Calu3 (cell line): ENCODE measurements around the gene BDH2. TPM values are rescaled to one million over a fixed set of nuclear protein-coding genes. Genes with fewer than 3 reads are reported as not detected.
A peak's percentile ranks its signal among the peaks of the same experiment; 100 is the strongest.

Experiments
- BruUV-seq: library from RNA; stranded (reverse); fragments of 400-500 nt; replicated peaks from 2 replicates; lab custom pipeline; 2021; lab: Mats Ljungman, UMichigan
- CTCF ChIA-PET: fragments of 300-600 bp; sonication (Branson Sonifier 250); formaldehyde crosslinking; loops from one replicate; lab custom pipeline; 2022; ENCODE audit warnings: antibody characterized with exemption; lab: Charles Lee
- DNase-seq: peaks from one replicate; pipeline ENCODE4 v3.0.0; 2022
- H3K27ac Mint-ChIP-seq: one replicate; pipeline ENCODE4 v1.8.0; 2022; ENCODE audit warnings: mixed read lengths; ENCODE audit not compliant: unreplicated experiment
- H3K27me3 Mint-ChIP-seq: one replicate; pipeline ENCODE4 v1.8.0; 2022; ENCODE audit warnings: mixed read lengths; ENCODE audit not compliant: unreplicated experiment
- H3K36me3 Mint-ChIP-seq: one replicate; pipeline ENCODE4 v1.8.0; 2022; ENCODE audit warnings: mild to moderate bottlenecking, moderate library complexity, mixed read lengths; ENCODE audit not compliant: insufficient read depth, unreplicated experiment
- H3K4me1 Mint-ChIP-seq: one replicate; pipeline ENCODE4 v1.8.0; 2022; ENCODE audit warnings: mild to moderate bottlenecking, low read depth, mixed read lengths; ENCODE audit not compliant: unreplicated experiment
- H3K4me3 Mint-ChIP-seq: one replicate; pipeline ENCODE4 v1.8.0; 2022; ENCODE audit warnings: mild to moderate bottlenecking, low read depth, moderate library complexity, mixed read lengths; ENCODE audit not compliant: unreplicated experiment
- H3K9me3 Mint-ChIP-seq: one replicate; pipeline ENCODE4 v1.8.0; 2022; ENCODE audit warnings: low read depth, mixed read lengths; ENCODE audit not compliant: unreplicated experiment
- CTCF ChIP-seq: fragments of 200-600 bp; IDR thresholded peaks from one replicate; pipeline ENCODE4 v1.8.0; 2022; ENCODE audit warnings: antibody characterized with exemption; ENCODE audit not compliant: unreplicated experiment
- intact Hi-C: fragments of 100-400 bp; cut with micrococcal nuclease; formaldehyde crosslinking; loops from one replicate; pipeline ENCODE4 v1.10.0; 2022; ENCODE audit not compliant: unreplicated experiment
- total RNA-seq: library from RNA; stranded (reverse); gene quantifications from 2 replicates; pipeline ENCODE4 v1.2.3, GENCODE V29; 2022

Gene BDH2
- total RNA-seq, 1 experiment from 2014 or later = 8.1 TPM

DNA sequence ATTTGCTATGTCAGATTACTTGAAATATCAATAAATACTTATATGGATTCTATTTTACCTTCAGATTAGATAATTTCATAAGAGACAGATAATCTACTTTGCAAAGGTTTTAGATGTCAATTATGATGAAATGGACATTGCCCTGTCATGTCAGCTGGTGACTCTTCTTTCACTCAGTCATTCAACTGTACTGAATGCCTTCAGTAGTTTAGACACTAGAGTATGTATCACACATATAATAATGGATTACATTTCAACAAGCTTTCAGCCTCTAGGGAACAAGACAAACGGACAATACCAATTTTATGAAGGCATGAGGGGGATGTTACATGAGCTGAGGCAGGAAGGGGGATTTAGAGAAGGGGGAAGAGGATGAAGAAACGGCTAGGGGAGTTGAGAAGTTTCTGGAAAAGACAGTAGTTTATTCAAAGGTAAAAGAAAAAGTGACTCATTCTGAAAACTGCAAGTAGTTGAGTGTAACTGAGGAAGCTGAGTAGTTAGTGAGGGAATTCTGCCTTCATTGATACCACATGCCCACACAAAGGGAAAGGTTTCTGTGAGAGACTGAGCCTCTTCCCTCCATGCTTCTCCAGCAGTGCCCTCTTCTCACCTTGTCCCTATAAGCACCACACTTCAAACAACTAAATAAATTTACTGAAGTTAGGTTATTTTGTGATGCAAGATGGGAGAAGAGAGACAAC is 48.7 kb downstream of the BDH2 start:
- H3K36me3 Mint-ChIP-seq = no peaks in the 10 kb centered on the region
- CTCF ChIA-PET = no interaction called here
- H3K4me1 Mint-ChIP-seq = no peaks in the 10 kb centered on the region
- H3K27me3 Mint-ChIP-seq = no peaks in the 10 kb centered on the region
- intact Hi-C loops = no loop called here
- no TSS peak for BruUV-seq
- H3K27ac Mint-ChIP-seq = no peak overlapping the region
- no peaks in the 10 kb centered on the region for H3K9me3 Mint-ChIP-seq
- TF ChIP-seq CTCF = no peak
- DNase-seq = no peak
- no peak overlapping the region for H3K4me3 Mint-ChIP-seq

GRCh38 chr4:103046416-103047290 is 53.0 kb downstream of the BDH2 start:
- Mint-ChIP-seq H3K27me3 (no peaks in the 10 kb centered on the region), H3K9me3 (no peaks in the 10 kb centered on the region), H3K4me3 (no peak overlapping the region), H3K36me3 (no peaks in the 10 kb centered on the region), H3K27ac (no peak overlapping the region), H3K4me1 (no peaks in the 10 kb centered on the region)
- DNase-seq = peak; percentile 37
- CTCF ChIA-PET = interaction anchor here (0.9 kb wide), 1 partner anchor 53 kb away, joined by 3 read pairs; the partner anchor contains the start of gene BDH2
- intact Hi-C loops = loop anchor here (5.0 kb wide), 1 partner anchor 46 kb away; no protein-coding TSS in a partner anchor
- BruUV-seq = no TSS peak
- peak; percentile 38 for TF ChIP-seq CTCF

DNA sequence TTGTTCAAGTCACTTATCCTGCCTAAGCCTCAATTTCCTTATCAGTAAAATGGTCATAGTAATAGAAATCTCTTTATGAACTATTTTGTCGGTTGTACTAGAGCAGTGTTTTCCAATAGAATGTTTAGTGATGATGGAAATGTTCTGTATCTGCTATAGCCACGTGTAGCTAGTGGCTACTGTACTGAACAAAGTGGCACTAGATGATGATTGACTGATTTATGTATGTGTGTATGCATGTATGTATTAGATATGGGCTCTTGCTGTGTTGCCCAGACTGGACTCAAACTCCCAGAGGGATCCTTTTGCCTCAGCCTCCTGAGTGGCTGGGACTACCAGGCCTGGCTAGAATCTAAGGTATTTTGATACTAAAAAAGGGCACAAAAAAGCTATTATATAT is 55.5 kb downstream of the BDH2 start:
- CTCF ChIA-PET = no interaction called here
- Mint-ChIP-seq H3K36me3 (no peaks in the 10 kb centered on the region), H3K9me3 (no peaks in the 10 kb centered on the region), H3K4me1 (no peaks in the 10 kb centered on the region), H3K27ac (no peak overlapping the region), H3K27me3 (no peaks in the 10 kb centered on the region), H3K4me3 (no peak overlapping the region)
- no peak for DNase-seq
- no peak for TF ChIP-seq CTCF
- intact Hi-C loops = no loop called here
- BruUV-seq = no TSS peak

GRCh38 chr4:103036169-103036568 is 63.5 kb downstream of the BDH2 start:
- Mint-ChIP-seq H3K4me1 (no peaks in the 10 kb centered on the region), H3K4me3 (no peak overlapping the region), H3K27ac (no peak overlapping the region), H3K9me3 (no peaks in the 10 kb centered on the region), H3K27me3 (no peaks in the 10 kb centered on the region), H3K36me3 (no peaks in the 10 kb centered on the region)
- no peak for TF ChIP-seq CTCF
- no peak for DNase-seq
- BruUV-seq = no TSS peak
- intact Hi-C loops = no loop called here
- CTCF ChIA-PET = no interaction called here
